A673 (cell line): ENCODE data around the gene KLHL34. TPM values are rescaled to one million over a fixed set of nuclear protein-coding genes. Genes with fewer than 3 reads are reported as not detected.

ENCODE experiments used
- BruUV-seq: library from RNA; stranded (reverse); fragments of 400-500 nt; replicated peaks from 2 replicates; lab custom pipeline; 2021; lab: Mats Ljungman, UMichigan
- CTCF ChIA-PET: fragments of 300-600 bp; sonication (Branson Sonifier 250); formaldehyde crosslinking; loops from one replicate; lab custom pipeline; 2022; ENCODE audit warnings: antibody characterized with exemption; lab: Charles Lee
- POLR2A ChIA-PET: fragments of 300-600 bp; sonication (Branson Sonifier 250); formaldehyde crosslinking; loops from one replicate; lab custom pipeline; 2022; ENCODE audit warnings: antibody characterized with exemption; ENCODE audit not compliant: low non-redundant PET; lab: Charles Lee
- DNase-seq: peaks from one replicate; pipeline ENCODE4 v3.0.0-alpha.2; 2015; ENCODE audit warnings: low spot score
- H3K27ac ChIP-seq: fragments of 200-600 bp; sonication (generic); 2 replicates; pipeline ENCODE4 v1.5.1; 2016; ENCODE audit warnings: mixed run types, low read depth, mild to moderate bottlenecking, mixed read lengths, antibody characterized with exemption, low read length; ENCODE audit not compliant: poor library complexity, severe bottlenecking
- H3K27me3 ChIP-seq: fragments of 200-600 bp; sonication (generic); replicated peaks from 2 replicates; pipeline ENCODE4 v1.6.1; 2017; ENCODE audit warnings: mixed run types, low read depth, mild to moderate bottlenecking, mixed read lengths, antibody characterized with exemption, low read length; ENCODE audit not compliant: insufficient read depth, poor library complexity
- H3K36me3 ChIP-seq: fragments of 200-600 bp; sonication (generic); 2 replicates; pipeline ENCODE4 v1.6.1; 2016; ENCODE audit warnings: mixed run types, mild to moderate bottlenecking, mixed read lengths, antibody characterized with exemption, low read length; ENCODE audit not compliant: insufficient read depth, poor library complexity, severe bottlenecking
- H3K4me1 ChIP-seq: fragments of 200-600 bp; sonication (generic); 2 replicates; pipeline ENCODE4 v1.6.1; 2017; ENCODE audit warnings: mixed run types, mild to moderate bottlenecking, mixed read lengths, antibody characterized with exemption, low read length; ENCODE audit not compliant: insufficient read depth, poor library complexity, severe bottlenecking
- H3K4me3 ChIP-seq: fragments of 200-600 bp; sonication (generic); 2 replicates; pipeline ENCODE4 v1.5.1; 2016; ENCODE audit warnings: low read depth, mixed run types, mild to moderate bottlenecking, mixed read lengths, low read length; ENCODE audit not compliant: poor library complexity, severe bottlenecking
- H3K9me3 ChIP-seq: fragments of 200-600 bp; sonication (generic); 2 replicates; pipeline ENCODE4 v1.6.1; 2016; ENCODE audit warnings: mixed run types, low read depth, mild to moderate bottlenecking, mixed read lengths, antibody characterized with exemption, low read length; ENCODE audit not compliant: poor library complexity, severe bottlenecking
- EZH2 ChIP-seq: fragments of 200-600 bp; sonication (generic); IDR thresholded peaks from 2 replicates; pipeline ENCODE4 v1.6.1; 2017; ENCODE audit warnings: borderline replicate concordance, low read depth, mild to moderate bottlenecking, mixed read lengths, antibody characterized with exemption, low read length; ENCODE audit not compliant: poor library complexity, severe bottlenecking
- intact Hi-C: fragments of 100-400 bp; cut with micrococcal nuclease; formaldehyde crosslinking; loops from one replicate; pipeline ENCODE4 v1.10.0; 2022; ENCODE audit not compliant: unreplicated experiment
- total RNA-seq: library from RNA; stranded (reverse); gene quantifications from 2 replicates; pipeline ENCODE4 v1.2.3, GENCODE V29; 2021
- TF ChIP-seq, protein P1 (sequence below): fragments of 300-800, 200-600 bp; sonication (generic); conservative IDR thresholded peaks from 2 replicates; pipeline ENCODE4 v1.5.1; 2017; ENCODE audit warnings: low read depth, mild to moderate bottlenecking, antibody characterized with exemption, low read length, moderate library complexity, mixed read lengths

The KLHL34 gene
- total RNA-seq, 1 experiment from 2014 or later: not detected

DNA sequence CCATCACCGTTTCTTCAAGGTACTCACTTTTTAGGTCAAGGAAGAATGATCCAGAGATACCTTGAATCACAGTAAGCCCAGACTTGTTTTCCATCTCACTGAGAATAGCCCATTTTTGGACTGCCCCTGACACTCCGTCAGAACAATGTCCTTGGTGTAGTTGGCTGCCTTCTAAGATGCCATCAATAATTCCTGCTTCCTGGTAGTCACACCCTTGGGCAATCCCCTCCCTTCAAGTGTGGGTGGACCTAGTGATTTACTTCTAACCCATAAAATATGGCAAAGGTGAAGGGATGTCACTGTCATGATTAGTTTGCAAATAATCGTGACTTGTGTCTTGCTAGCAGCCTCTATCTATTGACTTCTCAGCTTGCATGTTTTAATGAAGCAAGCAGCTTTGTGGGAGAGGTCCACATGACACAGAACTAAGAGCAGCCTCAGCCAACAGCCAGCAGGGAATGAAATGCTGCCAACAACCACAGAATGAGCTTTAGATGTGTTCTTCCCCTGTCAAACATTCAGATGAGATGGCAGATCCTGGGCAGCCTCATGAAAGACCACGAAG lies 20.0 kb upstream of the KLHL34 start:
- intact Hi-C loops: no loop called here
- Histone ChIP-seq H3K27ac (no peak overlapping the region), H3K36me3 (no peaks in the 10 kb centered on the region), H3K4me3 (no peak overlapping the region), H3K9me3 (no peaks in the 10 kb centered on the region), H3K4me1 (no peaks in the 10 kb centered on the region), H3K27me3 (no peaks in the 10 kb centered on the region)
- BruUV-seq: no TSS peak
- POLR2A ChIA-PET: no interaction called here
- no peak for DNase-seq
- TF ChIP-seq, protein P1, sequence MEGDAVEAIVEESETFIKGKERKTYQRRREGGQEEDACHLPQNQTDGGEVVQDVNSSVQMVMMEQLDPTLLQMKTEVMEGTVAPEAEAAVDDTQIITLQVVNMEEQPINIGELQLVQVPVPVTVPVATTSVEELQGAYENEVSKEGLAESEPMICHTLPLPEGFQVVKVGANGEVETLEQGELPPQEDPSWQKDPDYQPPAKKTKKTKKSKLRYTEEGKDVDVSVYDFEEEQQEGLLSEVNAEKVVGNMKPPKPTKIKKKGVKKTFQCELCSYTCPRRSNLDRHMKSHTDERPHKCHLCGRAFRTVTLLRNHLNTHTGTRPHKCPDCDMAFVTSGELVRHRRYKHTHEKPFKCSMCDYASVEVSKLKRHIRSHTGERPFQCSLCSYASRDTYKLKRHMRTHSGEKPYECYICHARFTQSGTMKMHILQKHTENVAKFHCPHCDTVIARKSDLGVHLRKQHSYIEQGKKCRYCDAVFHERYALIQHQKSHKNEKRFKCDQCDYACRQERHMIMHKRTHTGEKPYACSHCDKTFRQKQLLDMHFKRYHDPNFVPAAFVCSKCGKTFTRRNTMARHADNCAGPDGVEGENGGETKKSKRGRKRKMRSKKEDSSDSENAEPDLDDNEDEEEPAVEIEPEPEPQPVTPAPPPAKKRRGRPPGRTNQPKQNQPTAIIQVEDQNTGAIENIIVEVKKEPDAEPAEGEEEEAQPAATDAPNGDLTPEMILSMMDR: no peak
- no peak for TF ChIP-seq EZH2
- CTCF ChIA-PET: no interaction called here

DNA sequence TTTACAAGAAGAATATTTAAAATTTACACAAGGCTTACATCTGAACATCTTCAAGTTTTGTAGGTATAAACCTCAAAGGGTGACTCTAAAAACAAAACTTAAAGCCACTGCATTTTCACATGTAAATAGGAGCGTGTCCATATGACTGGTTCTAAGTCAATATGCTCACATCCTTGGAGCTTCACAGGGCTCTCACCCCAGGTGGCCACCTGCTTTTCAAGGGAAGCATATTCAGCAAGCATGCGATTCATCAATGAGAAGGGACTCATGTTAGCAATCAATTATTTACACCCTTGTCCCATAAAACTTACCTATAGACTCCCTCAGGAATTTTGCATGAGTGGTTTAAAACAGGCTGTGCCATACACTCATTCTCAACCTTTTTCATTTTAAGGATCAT lies 17.8 kb upstream of the KLHL34 start:
- Histone ChIP-seq H3K27ac (no peak overlapping the region), H3K27me3 (no peaks in the 10 kb centered on the region), H3K4me1 (no peaks in the 10 kb centered on the region), H3K4me3 (no peak overlapping the region), H3K9me3 (no peaks in the 10 kb centered on the region), H3K36me3 (no peaks in the 10 kb centered on the region)
- BruUV-seq: no TSS peak
- POLR2A ChIA-PET: no interaction called here
- intact Hi-C loops: no loop called here
- CTCF ChIA-PET: no interaction called here
- TF ChIP-seq, protein P1: no peak
- TF ChIP-seq EZH2: no peak
- no peak for DNase-seq

DNA sequence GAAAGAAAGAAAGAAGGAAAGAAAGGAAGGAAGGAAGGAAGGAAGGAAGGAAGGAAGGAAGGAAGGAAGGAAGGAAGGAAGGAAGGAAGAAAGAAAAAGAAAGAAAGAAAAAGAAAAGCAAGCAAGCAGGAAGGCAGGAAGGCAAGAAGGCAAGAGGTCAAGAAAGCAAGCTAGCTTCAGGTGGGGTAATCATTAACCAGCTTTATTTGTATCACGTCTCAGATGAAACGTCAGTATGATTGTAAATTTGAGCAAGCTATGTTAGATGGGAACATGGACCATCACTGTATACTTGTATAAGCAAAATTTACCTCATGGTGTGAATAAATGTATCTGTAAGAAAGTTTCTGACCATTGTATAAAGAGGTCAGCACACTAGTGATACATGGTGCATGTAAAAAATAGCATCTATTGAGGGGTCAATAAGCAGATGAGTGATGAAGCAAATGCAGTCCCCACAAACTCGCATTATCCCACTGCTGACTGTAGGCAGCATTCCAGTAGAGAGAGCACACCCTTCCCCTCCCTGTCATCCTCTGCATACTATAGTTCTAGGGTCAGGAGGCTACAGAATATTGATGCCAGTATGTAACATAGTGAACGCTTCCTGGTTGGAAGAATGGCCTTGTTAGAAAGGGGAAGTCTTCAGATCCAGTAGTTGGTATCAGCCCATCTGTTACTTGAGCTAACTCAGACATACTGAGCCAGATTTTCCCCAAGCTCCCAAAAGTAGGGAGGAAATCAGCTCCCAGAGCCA lies 16.5 kb upstream of the KLHL34 start:
- H3K36me3 ChIP-seq: no peaks in the 10 kb centered on the region
- no peaks in the 10 kb centered on the region for H3K27me3 ChIP-seq
- intact Hi-C loops: no loop called here
- no peak overlapping the region for H3K27ac ChIP-seq
- no peak for DNase-seq
- ChIA-PET POLR2A (no interaction called here), CTCF (no interaction called here)
- H3K4me3 ChIP-seq: no peak overlapping the region
- no TSS peak for BruUV-seq
- H3K4me1 ChIP-seq: no peaks in the 10 kb centered on the region
- no peak for TF ChIP-seq EZH2
- TF ChIP-seq, protein P1: no peak
- no peaks in the 10 kb centered on the region for H3K9me3 ChIP-seq
